Amygdala (tissue), 56 donors: ENCODE data around the gene ARSB.

ENCODE experiments used
- DNase-seq, 56 donors: peaks; one replicate each; lab custom pipeline; 2025; lab: John Stamatoyannopoulos, UW

The ARSB gene

DNA sequence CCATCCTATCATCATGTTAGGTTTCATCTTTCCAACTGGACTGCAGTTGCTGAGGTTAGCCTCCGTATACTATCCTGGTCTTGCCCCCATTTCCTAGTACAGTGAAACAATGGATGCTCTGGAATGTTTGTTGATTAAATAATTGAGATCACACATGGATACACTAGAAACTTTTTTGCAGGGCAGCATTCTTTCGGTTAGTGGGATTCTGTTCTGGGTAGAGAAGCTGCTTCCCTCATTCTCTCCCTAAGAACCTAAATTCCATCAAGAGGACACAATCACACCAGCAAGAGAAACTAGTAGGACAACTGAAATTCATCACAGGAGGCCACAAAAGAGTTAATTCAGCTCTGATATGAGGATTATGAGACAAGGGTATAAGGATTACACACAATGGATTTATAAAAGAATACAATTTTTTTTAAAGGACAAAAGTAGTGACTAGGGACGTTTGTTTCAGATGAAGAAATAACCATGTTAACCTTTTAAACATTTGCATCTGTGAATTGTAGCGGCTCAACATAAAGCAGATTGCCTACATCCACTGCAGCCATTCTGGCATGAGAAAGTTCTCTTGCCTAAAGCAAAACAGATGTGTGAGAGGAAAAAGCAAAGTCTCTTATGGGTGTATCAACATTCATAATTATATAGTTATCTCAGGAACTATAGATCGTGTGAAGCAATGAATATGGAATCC, 173.8 kb downstream of the ARSB start:
- no peak for DNase-seq

DNA sequence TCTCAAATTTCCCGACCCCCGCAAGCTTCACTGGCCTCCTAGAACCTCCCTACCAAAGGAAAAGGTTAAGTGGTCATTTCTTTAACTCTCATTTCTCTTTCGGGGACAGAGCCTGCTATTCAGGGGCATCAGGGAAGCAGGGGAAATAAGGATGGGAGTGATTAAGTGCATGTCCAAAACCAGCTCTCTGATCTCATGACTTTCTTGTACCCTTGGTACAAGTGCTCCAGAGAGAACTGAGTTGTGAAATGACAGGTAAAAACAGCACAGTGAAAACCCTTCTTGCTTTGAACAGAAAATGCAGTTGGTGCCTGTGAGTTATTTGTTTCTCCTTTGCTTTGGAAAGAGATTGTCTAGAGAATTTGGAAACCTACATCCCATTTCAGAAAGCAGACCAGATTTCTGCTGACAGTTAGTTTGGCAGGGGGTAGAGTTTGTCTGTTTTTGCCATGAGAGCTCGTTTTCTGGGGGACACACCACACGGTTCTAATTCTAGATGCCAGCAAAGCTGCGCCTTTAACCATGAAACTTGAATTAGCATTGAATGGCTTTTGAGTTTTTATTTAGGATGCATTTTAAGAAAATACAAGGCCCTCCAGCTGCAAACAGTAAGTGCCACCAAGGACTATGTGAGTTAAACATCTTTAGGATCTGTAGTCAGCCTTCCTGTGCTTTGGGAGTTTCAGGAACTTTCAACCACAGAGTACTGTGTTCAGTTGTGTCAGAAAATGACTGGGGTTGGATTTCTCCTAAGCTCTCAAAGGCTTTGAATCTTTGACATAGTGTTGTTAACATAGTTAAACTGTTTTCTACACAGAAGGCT, 174.8 kb downstream of the ARSB start:
- no peak for DNase-seq

DNA sequence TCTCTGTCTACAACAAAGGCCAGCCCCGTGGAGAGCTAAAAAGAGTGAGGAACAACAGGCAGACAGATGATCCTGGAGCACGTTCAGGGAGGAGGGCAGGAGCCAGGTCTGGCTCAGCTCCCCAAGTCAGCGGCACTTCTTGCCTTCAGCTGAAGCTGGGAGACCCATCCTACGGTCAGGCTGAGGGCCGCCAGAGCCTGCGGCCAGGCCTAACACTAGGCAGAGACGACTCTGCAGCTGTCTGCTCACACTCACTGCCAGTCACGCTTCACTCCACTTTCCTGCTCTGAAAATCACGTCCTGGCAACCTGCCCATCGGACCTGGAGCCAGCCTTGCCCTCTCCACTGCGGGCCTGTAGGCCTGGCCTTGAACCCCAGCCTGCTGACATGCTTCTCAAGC, 175.7 kb downstream of the ARSB start:
- no peak for DNase-seq

DNA sequence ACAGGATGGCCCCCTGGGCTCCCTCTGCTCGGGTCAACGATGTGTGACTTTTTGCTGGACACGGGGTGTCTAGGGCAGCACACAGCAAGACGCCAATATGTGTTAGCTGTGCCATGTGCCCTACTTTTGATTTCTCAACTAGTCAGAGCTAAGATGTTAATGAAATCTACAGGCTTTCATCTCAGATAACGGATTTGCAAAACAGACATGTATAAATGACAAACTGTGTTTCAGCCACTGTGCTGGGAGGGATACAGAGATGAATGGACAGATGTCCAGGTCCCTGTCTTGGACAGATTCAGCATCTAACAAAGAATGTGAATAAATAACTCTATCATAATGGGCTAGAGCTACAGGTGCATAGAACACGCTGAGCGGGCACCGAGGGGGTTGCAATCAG, 176.3 kb downstream of the ARSB start:
- DNase-seq = no peak

- DNase-seq = no peak
Measured at GRCh38 chr5:78808380-78808779, 176.7 kb downstream of the ARSB start.

DNA sequence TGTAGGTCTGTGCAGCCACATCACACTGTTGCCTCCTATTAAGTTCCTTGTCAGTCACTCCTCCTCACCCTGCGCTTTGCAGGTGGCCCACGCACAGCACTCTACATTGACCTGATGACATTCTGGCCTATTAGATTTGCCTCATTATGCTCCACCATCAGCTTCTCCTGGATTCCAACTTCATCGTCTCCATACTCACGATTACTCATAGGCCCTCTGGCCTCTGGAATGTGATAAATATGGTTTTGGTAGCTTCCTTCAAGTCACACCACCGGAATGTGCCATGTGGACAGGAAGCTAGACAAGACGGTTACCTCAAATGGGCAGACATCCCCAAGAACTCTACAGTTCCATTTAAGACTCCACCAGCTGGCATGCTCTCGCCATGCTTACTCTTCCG, 178.6 kb downstream of the ARSB start:
- DNase-seq = no peak

DNA sequence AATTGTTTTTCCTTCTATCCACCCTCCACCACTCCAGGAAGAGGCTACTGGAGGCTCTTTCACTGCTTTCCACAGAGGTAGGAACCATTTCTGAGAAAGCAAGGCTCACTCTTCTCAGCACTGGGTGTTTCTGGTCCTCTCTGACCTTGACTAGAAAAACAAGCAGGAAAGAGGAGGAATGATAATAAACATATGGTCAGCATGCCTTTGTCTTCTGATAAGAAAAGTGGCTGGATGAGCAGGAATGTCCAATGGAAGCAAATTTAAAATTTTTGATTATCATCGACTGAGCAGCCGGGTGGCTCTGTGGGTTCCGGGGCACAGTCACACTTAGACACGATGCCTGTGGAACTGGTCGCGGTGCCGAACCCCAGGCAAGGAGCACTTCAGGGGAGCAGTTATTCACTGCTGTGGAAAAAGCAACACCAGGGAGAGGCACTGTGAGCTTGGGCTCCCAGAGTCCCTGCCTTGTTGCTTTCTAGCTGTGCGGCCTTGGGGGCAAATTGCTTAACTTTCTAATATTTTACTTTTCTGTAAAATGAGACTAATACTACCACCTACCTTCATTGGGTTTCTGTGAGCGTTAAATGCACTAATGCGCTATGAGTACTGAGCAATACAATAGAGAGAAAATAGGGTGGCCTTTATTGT, 179.5 kb downstream of the ARSB start:
- DNase-seq = no peak

GRCh38 chr5:78804995-78805394, 180.1 kb downstream of the ARSB start:
- DNase-seq = no peak

DNA sequence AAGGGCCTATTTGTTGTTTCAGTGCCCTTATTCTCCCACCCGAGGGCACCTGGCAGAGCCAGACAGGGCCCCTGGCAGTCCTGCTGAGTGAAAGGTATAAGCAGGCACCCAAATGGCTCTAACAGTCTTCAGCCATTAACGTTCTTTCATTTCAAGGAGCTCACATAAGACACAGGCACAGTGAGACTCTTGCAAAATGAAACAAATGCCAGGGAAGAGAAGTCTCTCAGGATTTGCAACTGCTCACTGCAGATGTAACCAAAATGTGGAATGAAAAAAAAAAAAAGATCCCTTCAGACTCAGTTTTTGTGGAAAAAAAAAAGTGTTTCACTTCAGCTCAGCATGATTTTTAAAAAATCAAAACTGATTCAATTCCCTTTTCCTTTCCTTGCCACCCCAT, 181.2 kb downstream of the ARSB start:
- no peak for DNase-seq

DNA sequence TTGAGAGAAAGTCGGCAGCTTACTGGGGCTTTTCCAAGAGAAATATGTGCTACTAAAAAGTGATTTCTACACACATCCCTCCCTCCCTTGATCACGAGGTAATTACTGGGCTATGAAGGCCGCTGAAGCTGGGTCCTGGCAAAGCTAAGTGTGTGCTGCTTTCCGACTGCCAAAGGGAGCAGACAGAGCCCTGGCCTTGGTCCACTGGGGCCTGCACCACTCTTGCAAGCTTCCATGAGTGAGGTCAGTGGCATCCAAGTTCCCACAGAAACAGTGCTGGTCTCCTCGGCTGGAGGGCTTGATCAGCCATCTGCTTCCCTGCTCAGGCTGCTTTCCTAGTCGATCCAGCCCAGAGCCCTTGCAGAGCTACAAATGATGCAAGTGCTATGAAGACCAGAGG, 181.8 kb downstream of the ARSB start:
- peak in 26 of 56 donors; percentile 1 to 65 (median 18) for DNase-seq

DNA sequence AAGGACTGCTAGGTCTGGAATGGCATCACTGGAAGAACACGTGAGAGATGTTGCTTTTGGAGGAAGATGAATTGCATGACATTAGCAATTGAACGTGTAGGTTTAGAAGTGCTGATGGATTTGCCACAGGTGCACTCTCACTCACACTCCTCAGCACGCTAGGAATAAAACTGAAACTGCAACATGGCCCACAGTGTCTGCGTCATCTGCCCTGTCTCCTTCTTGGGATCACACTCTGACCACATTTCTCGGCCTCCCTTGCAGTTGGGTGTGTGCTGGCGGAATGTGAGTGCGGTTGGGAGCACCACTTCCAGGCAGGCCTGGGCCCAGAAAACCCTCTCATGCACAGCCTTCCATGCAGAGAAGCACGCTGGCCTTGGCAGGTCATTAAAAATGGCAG, 183.7 kb downstream of the ARSB start:
- no peak for DNase-seq

DNA sequence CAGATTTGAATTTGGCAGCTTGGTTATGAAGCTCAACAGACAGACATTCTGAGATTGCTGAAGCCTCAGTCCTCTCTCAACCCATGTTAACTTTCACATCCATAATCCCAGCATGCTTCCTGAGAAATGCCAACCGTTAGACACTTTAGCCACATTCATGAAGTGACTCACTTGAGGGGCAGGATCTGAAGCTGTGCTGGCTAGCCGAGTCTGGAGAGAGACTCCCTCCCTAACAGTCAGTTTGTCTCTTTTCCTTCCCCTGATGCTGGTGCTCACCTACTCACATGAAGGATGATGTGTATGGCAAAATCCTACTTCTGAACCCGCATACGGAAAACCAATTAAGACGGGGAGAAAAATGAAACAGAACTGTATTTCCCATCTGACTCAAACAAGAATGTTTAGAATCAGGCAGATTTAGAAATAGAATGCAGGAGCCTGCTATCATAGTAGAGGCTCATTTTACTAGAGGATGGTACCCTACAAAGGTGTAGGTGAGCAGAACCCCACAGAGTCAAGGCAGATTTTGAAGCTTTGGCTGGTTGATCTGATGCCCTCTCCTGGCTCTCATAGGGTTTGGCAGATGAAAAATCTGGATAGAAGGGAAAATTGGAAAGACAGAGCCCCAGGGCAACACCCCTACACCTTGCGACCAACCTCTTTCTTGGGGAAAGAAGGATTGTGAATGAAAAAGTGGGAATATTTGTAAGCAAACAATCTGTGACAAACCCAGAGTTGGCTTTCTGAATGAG, 185.7 kb downstream of the ARSB start:
- no peak for DNase-seq

DNA sequence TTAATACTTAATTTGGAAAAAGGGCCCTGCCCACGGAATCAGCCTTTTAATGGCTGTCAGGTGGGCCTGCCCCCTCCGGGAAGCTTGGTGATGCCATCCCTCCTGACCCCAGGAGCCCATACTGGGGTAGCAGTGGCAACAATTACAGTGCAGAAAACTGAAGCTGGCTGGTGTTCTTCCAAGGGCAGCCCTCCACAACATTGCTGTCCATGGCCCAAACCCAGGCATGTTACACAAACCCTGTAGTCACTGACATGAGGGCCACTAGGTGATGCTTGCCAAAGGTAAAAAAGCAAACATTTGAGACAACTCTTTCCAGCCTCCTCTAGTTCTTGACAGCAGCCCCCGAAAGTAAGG, 186.5 kb downstream of the ARSB start:
- DNase-seq = no peak

GRCh38 chr5:78797936-78798672, 187.0 kb downstream of the ARSB start:
- no peak for DNase-seq

GRCh38 chr5:78795757-78796156, 189.4 kb downstream of the ARSB start:
- DNase-seq = no peak

GRCh38 chr5:78794693-78795215, 190.4 kb downstream of the ARSB start:
- DNase-seq = no peak

DNA sequence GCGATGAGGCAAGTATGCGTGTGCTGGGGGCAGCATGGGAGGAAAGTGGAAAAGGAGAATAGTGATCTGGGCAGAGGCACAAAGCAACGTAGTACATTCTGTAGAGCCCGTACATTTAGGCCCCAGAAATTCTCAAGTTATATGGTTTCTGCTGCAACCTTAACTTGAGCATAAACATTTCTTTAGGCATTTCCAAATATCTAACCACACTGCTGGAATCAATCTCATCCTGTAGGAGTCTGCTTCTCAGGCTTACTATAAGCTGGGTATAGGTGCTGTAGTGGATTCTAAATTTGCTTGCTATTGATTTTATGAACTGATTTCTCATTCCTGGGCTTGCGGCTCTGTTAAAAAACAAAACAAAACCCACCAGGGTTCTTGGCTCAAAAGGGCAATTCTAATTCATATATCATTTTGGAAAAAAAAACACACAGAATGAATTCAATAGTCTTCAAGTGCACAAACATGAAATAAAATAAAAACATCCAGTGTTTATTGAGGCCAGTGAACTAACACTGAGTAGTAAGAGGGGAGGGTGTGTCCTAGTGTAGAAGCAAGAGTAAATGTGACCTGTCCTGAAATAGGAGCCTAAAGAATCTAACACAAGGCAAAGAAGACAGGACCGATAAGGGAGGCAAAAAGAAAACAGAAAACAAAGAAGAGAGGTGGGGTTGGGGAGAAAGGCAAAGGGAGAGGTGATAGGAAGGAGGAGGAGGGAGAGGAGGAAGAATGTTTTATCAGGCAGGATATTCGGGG, 191.0 kb downstream of the ARSB start:
- DNase-seq = no peak

DNA sequence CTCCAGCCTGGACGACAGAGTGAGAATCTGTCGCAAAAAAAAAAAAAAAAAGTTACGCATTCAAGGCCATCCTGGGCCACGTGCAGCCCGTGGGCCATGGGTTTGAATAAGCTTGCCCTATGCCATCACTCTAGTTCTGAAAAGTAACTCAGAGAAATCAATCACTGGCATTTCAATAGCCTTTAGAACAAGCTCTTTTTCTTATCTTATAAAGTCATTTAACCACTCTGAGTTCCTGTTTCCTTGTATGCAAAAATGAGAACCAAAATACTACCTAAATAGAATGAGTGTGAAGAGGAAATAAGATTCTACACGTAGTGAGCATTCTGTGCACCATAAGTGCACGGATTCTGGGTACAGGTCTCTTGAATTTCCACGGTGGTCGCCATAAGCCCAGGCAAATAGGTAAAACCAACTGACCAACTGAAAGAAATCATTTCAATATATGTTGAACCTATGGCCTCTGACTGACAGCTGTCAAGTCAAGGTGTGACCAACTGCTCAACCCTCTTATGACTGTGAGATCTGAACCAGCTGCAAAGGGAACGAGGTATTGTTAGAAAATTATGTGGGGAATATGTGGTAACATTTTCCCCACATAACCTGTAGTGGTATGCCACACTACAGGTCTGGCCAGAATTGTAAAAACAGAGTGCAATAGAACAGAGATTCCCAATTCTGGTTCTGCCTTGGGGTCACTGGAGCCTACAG, 192.6 kb downstream of the ARSB start:
- DNase-seq = no peak
